Keratinocyte (primary cell): ENCODE data around the gene MALT1. TPM values are rescaled to one million over a fixed set of nuclear protein-coding genes. Genes with fewer than 3 reads are reported as not detected.

ENCODE experiments used
- DNase-seq: peaks from one replicate; pipeline ENCODE4 v3.0.0-alpha.2; 2011; ENCODE audit warnings: low read depth, missing footprints, low spot score
- FAIRE-seq: peaks from 2 replicates; lab custom pipeline; 2011; peaks lifted over from hg19 to GRCh38; lab: Jason Lieb, UNC
- H2AFZ ChIP-seq: 2 replicates; pipeline ENCODE4 v1.6.0; 2012; ENCODE audit warnings: low read length, control low read depth, inconsistent platforms; ENCODE audit not compliant: control insufficient read depth
- H3K27ac ChIP-seq: 2 replicates; pipeline ENCODE4 v1.5.1; 2011; ENCODE audit warnings: low read length; ENCODE audit not compliant: control insufficient read depth, insufficient read depth
- H3K27me3 ChIP-seq: 3 replicates; pipeline ENCODE4 v1.6.0; 2011; ENCODE audit warnings: low read length; ENCODE audit not compliant: control insufficient read depth, insufficient read depth; ENCODE audit errors: extremely low read depth
- H3K36me3 ChIP-seq, 2 experiments: 2 replicates in 1 of 2; 3 replicates in 1 of 2; pipeline ENCODE4 v1.5.1; 2011; ENCODE audit warnings: low read length in 2 of 2, mild to moderate bottlenecking in 1 of 2; ENCODE audit not compliant: control insufficient read depth in 2 of 2, insufficient read depth in 2 of 2; ENCODE audit errors: extremely low read depth in 1 of 2
- H3K4me1 ChIP-seq: 3 replicates; pipeline ENCODE4 v1.5.1; 2011; ENCODE audit warnings: low read length; ENCODE audit not compliant: control insufficient read depth, insufficient read depth; ENCODE audit errors: extremely low read depth
- H3K4me2 ChIP-seq: 3 replicates; pipeline ENCODE4 v1.6.0; 2011; ENCODE audit warnings: low read depth, low read length; ENCODE audit not compliant: control insufficient read depth, insufficient read depth; ENCODE audit errors: extremely low read depth
- H3K4me3 ChIP-seq, 3 experiments: fragments of 200-600 bp in 1 of 3; sonication (generic) in 1 of 3; 2 replicates in 2 of 3; 3 replicates in 1 of 3; pipeline ENCODE4 v1.5.1; 2011 to 2016; ENCODE audit warnings: low read length in 3 of 3, mild to moderate bottlenecking in 3 of 3, control low read depth in 2 of 3, inconsistent platforms in 1 of 3, low read depth in 1 of 3, mixed read lengths in 1 of 3, mixed run types in 1 of 3, moderate library complexity in 1 of 3; ENCODE audit not compliant: control insufficient read depth in 2 of 3, insufficient read depth in 2 of 3; ENCODE audit errors: extremely low read depth in 1 of 3
- H3K79me2 ChIP-seq: 2 replicates; pipeline ENCODE4 v1.6.0; 2012; ENCODE audit warnings: low read length; ENCODE audit not compliant: control insufficient read depth, insufficient read depth
- H3K9ac ChIP-seq: 3 replicates; pipeline ENCODE4 v1.6.0; 2011; ENCODE audit warnings: low read length; ENCODE audit not compliant: control insufficient read depth, insufficient read depth; ENCODE audit errors: extremely low read depth
- H3K9me1 ChIP-seq: 3 replicates; pipeline ENCODE4 v1.6.0; 2011; ENCODE audit warnings: low read length; ENCODE audit not compliant: control insufficient read depth, insufficient read depth; ENCODE audit errors: extremely low read depth
- H3K9me3 ChIP-seq: 2 replicates; pipeline ENCODE4 v1.5.1; 2012; ENCODE audit warnings: low read depth, low read length; ENCODE audit not compliant: control insufficient read depth
- H4K20me1 ChIP-seq: 3 replicates; pipeline ENCODE4 v1.6.0; 2011; ENCODE audit warnings: low read length; ENCODE audit not compliant: control insufficient read depth, insufficient read depth; ENCODE audit errors: extremely low read depth
- CTCF ChIP-seq, 3 experiments: IDR thresholded peaks in 1 of 3; conservative IDR thresholded peaks in 1 of 3; optimal IDR thresholded peaks in 1 of 3; 2 replicates in 2 of 3; 3 replicates in 1 of 3; pipeline versions ENCODE3 to v1.5.1; 2011; ENCODE audit warnings: low read length in 3 of 3, mild to moderate bottlenecking in 3 of 3, moderate library complexity in 2 of 3, control low read depth in 1 of 3, inconsistent platforms in 1 of 3; ENCODE audit not compliant: insufficient read depth in 2 of 3; ENCODE audit errors: extremely low read depth in 1 of 3
- EZH2 ChIP-seq: IDR thresholded peaks from one replicate; pipeline ENCODE4 v1.6.1; 2012; ENCODE audit warnings: inconsistent platforms, mild to moderate bottlenecking, low read length, moderate library complexity
- dilution Hi-C: fragments of 300-500 bp; cut with MboI; formaldehyde crosslinking; loops from one replicate; pipeline ENCODE4 v1.7.0; 2020; ENCODE audit warnings: low sequenced_read_pairs; ENCODE audit not compliant: extremely low pct_ligation_motif_present
- polyA plus RNA-seq, 5 experiments: library from polyadenylated mRNA; depleted of rRNA in 3 of 5; stranded (reverse) in 3 of 5; stranded (forward) in 1 of 5; unstranded in 1 of 5; fragments of >200 nt; gene quantifications; 1 replicate in 1 of 5; 2 replicates in 3 of 5; 3 replicates in 1 of 5; pipeline versions ENCODE4 v1.2.1 to v1.2.3, GENCODE V29; 2011 to 2012; ENCODE audit warnings: missing spikeins in 2 of 5, low read depth in 1 of 5, low replicate concordance in 1 of 5

MALT1 gene
- polyA plus RNA-seq, 1 donor (not counting 4 experiments of a cell fraction or from before 2014, with no cell fraction given), result 52.1 TPM

- Histone ChIP-seq H3K79me2 (peaks cover 72% of the 10 kb centered on the region), H3K9me3 (no peaks in the 10 kb centered on the region), H3K4me3 (no peak overlapping the region), H2AFZ (no peak overlapping the region), H3K27ac (no peak overlapping the region), H4K20me1 (no peaks in the 10 kb centered on the region), H3K4me2 (peak overlapping the region; percentile 49), H3K4me1 (peaks cover 56% of the 10 kb centered on the region), H3K9me1 (no peaks in the 10 kb centered on the region), H3K27me3 (no peaks in the 10 kb centered on the region), H3K9ac (no peak overlapping the region), H3K36me3 (peaks cover 3 to 18% of the 10 kb centered on the region in 2 experiments)
- FAIRE-seq (no peak), DNase-seq (no peak)
- dilution Hi-C loops, result no loop called here
- TF ChIP-seq CTCF (optimal IDR thresholded peaks at IDR 0.05 in 1 of 3, IDR thresholded peaks at IDR 0.05 in 1 of 3, conservative IDR thresholded peaks at IDR 0.05 in 1 of 3; ENCODE audit: extremely low read depth in 1 of 3, insufficient read depth in 2 of 3, low read length in 3 of 3), result no peak
- TF ChIP-seq EZH2, result no peak
Measured at GRCh38 chr18:58674159-58674558, 2.9 kb downstream of the MALT1 start.

GRCh38 chr18:58674863-58675472, 3.7 kb downstream of the MALT1 start:
- Histone ChIP-seq H3K4me3 (no peak overlapping the region), H3K9ac (no peak overlapping the region), H3K4me1 (peaks cover 49% of the 10 kb centered on the region), H3K27me3 (no peaks in the 10 kb centered on the region), H3K9me1 (no peaks in the 10 kb centered on the region), H3K79me2 (peaks cover 80% of the 10 kb centered on the region), H3K4me2 (peak overlapping the region; percentile 23), H3K36me3 (peaks cover 3 to 18% of the 10 kb centered on the region in 2 experiments), H4K20me1 (no peaks in the 10 kb centered on the region), H2AFZ (no peak overlapping the region), H3K27ac (no peak overlapping the region), H3K9me3 (no peaks in the 10 kb centered on the region)
- DNase-seq (no peak), FAIRE-seq (no peak)
- TF ChIP-seq CTCF (optimal IDR thresholded peaks at IDR 0.05 in 1 of 3, IDR thresholded peaks at IDR 0.05 in 1 of 3, conservative IDR thresholded peaks at IDR 0.05 in 1 of 3; ENCODE audit: extremely low read depth in 1 of 3, insufficient read depth in 2 of 3, low read length in 3 of 3) (no peak), EZH2 (no peak)
- dilution Hi-C loops, result no loop called here
